ENCODE data around the gene KCNAB2. TPM values are rescaled to one million over a fixed set of nuclear protein-coding genes. Genes with fewer than 3 reads are reported as not detected.

The KCNAB2 gene
- total RNA-seq, 1 experiment from 2014 or later: 4.7 TPM

GRCh38 chr1:6133146-6133895 lies 87.6 kb downstream of the KCNAB2 start:
- peaks cover 85% of the 10 kb centered on the region for H3K27me3 Mint-ChIP-seq (ENCODE audit: unreplicated experiment)
- H3K36me3 Mint-ChIP-seq (ENCODE audit: insufficient read depth, unreplicated experiment): no peaks in the 10 kb centered on the region
- no peak overlapping the region for H3K27ac Mint-ChIP-seq (ENCODE audit: unreplicated experiment)
- CTCF ChIA-PET: no interaction called here
- no peaks in the 10 kb centered on the region for H3K4me1 Mint-ChIP-seq (ENCODE audit: low read depth, unreplicated experiment)
- no TSS peak for BruUV-seq (replicated peaks)
- no peak overlapping the region for H3K4me3 Mint-ChIP-seq (ENCODE audit: low read depth, unreplicated experiment)
- TF ChIP-seq CTCF (IDR thresholded peaks at IDR 0.05; ENCODE audit: unreplicated experiment): no peak
- peaks cover 10% of the 10 kb centered on the region for H3K9me3 Mint-ChIP-seq (ENCODE audit: low read depth, unreplicated experiment)
- intact Hi-C loops (cut with micrococcal nuclease; ENCODE audit: unreplicated experiment): no loop called here
- DNase-seq: no peak

GRCh38 chr1:6134206-6134605 lies 88.5 kb downstream of the KCNAB2 start:
- H3K36me3 Mint-ChIP-seq (ENCODE audit: insufficient read depth, unreplicated experiment): no peaks in the 10 kb centered on the region
- peaks cover 94% of the 10 kb centered on the region for H3K27me3 Mint-ChIP-seq (ENCODE audit: unreplicated experiment)
- no peak overlapping the region for H3K27ac Mint-ChIP-seq (ENCODE audit: unreplicated experiment)
- no peak for DNase-seq
- intact Hi-C loops (cut with micrococcal nuclease; ENCODE audit: unreplicated experiment): no loop called here
- peaks cover 10% of the 10 kb centered on the region for H3K9me3 Mint-ChIP-seq (ENCODE audit: low read depth, unreplicated experiment)
- BruUV-seq (replicated peaks): no TSS peak
- H3K4me3 Mint-ChIP-seq (ENCODE audit: low read depth, unreplicated experiment): no peak overlapping the region
- H3K4me1 Mint-ChIP-seq (ENCODE audit: low read depth, unreplicated experiment): no peaks in the 10 kb centered on the region
- CTCF ChIA-PET: no interaction called here
- TF ChIP-seq CTCF (IDR thresholded peaks at IDR 0.05; ENCODE audit: unreplicated experiment): no peak

- intact Hi-C loops (cut with micrococcal nuclease; ENCODE audit: unreplicated experiment): no loop called here
- no peak for TF ChIP-seq CTCF (IDR thresholded peaks at IDR 0.05; ENCODE audit: unreplicated experiment)
- H3K4me3 Mint-ChIP-seq (ENCODE audit: low read depth, unreplicated experiment): no peak overlapping the region
- H3K4me1 Mint-ChIP-seq (ENCODE audit: low read depth, unreplicated experiment): no peaks in the 10 kb centered on the region
- peaks cover 90% of the 10 kb centered on the region for H3K27me3 Mint-ChIP-seq (ENCODE audit: unreplicated experiment)
- no peak for DNase-seq
- no peak overlapping the region for H3K27ac Mint-ChIP-seq (ENCODE audit: unreplicated experiment)
- no TSS peak for BruUV-seq (replicated peaks)
- peaks cover 10% of the 10 kb centered on the region for H3K9me3 Mint-ChIP-seq (ENCODE audit: low read depth, unreplicated experiment)
- CTCF ChIA-PET: no interaction called here
- no peaks in the 10 kb centered on the region for H3K36me3 Mint-ChIP-seq (ENCODE audit: insufficient read depth, unreplicated experiment)
These were observed 89.2 kb downstream of the KCNAB2 start for GRCh38 chr1:6134741-6135510.

- CTCF ChIA-PET: interaction anchor here (0.6 kb wide), 1 partner anchor 19 kb away, joined by 5 read pairs; no protein-coding TSS in a partner anchor
- peaks cover 76% of the 10 kb centered on the region for H3K27me3 Mint-ChIP-seq (ENCODE audit: unreplicated experiment)
- BruUV-seq (replicated peaks): no TSS peak
- peaks cover 10% of the 10 kb centered on the region for H3K9me3 Mint-ChIP-seq (ENCODE audit: low read depth, unreplicated experiment)
- intact Hi-C loops (cut with micrococcal nuclease; ENCODE audit: unreplicated experiment): no loop called here
- no peak overlapping the region for H3K4me3 Mint-ChIP-seq (ENCODE audit: low read depth, unreplicated experiment)
- no peaks in the 10 kb centered on the region for H3K36me3 Mint-ChIP-seq (ENCODE audit: insufficient read depth, unreplicated experiment)
- no peaks in the 10 kb centered on the region for H3K4me1 Mint-ChIP-seq (ENCODE audit: low read depth, unreplicated experiment)
- TF ChIP-seq CTCF (IDR thresholded peaks at IDR 0.05; ENCODE audit: unreplicated experiment): no peak
- DNase-seq: no peak
- no peak overlapping the region for H3K27ac Mint-ChIP-seq (ENCODE audit: unreplicated experiment)
These were observed 91.0 kb downstream of the KCNAB2 start for GRCh38 chr1:6136516-6137220.
